H1 (cell line): Measurements from ENCODE around the gene COL28A1. TPM values are rescaled to one million over a fixed set of nuclear protein-coding genes. Genes with fewer than 3 reads are reported as not detected.

Source experiments
- CTCF ChIA-PET: fragments of 300-600 bp; sonication (Branson Sonifier 250); formaldehyde crosslinking; loops from one replicate; lab custom pipeline; 2021; ENCODE audit not compliant: partially characterized antibody; lab: Charles Lee
- POLR2A ChIA-PET: fragments of 300-600 bp; sonication (Branson Sonifier 250); formaldehyde crosslinking; loops from one replicate; lab custom pipeline; 2021; ENCODE audit warnings: inconsistent platforms; ENCODE audit not compliant: partially characterized antibody; lab: Charles Lee
- DNase-seq, 2 experiments: peaks; one replicate each; pipeline versions ENCODE4 v3.0.0 to v3.0.0-alpha.2; 2010 to 2022; ENCODE audit warnings: low spot score in 2 of 2, low read depth in 1 of 2, mixed read lengths in 1 of 2
- FAIRE-seq: peaks from 2 replicates; lab custom pipeline; 2011; peaks lifted over from hg19 to GRCh38; lab: Jason Lieb, UNC
- H2AFZ ChIP-seq: 2 replicates; pipeline ENCODE4 v1.8.1; 2012; ENCODE audit warnings: low read length, inconsistent platforms
- H2AK5ac ChIP-seq: 2 replicates; pipeline ENCODE4 v1.6.1; 2013; ENCODE audit warnings: low read depth, low read length
- H2BK120ac ChIP-seq: replicated peaks from 2 replicates; pipeline ENCODE3; 2013; ENCODE audit warnings: low read depth, low read length, inconsistent platforms
- H2BK12ac ChIP-seq: 2 replicates; pipeline ENCODE4 v1.6.1; 2013; ENCODE audit warnings: low read depth, low read length
- H2BK15ac ChIP-seq: 2 replicates; pipeline ENCODE4 v1.6.1; 2013; ENCODE audit warnings: low read length
- H2BK20ac ChIP-seq: 2 replicates; pipeline ENCODE4 v1.6.1; 2013; ENCODE audit warnings: low read length
- H2BK5ac ChIP-seq: 2 replicates; pipeline ENCODE4 v1.6.1; 2013; ENCODE audit warnings: low read depth, low read length
- H3K14ac ChIP-seq: 2 replicates; pipeline ENCODE4 v1.6.1; 2013; ENCODE audit warnings: inconsistent platforms; ENCODE audit not compliant: insufficient read length
- H3K18ac ChIP-seq: 2 replicates; pipeline ENCODE4 v1.6.1; 2013; ENCODE audit warnings: low read length; ENCODE audit errors: extremely low read depth
- H3K23ac ChIP-seq: 2 replicates; pipeline ENCODE4 v1.6.1; 2013; ENCODE audit warnings: inconsistent platforms; ENCODE audit not compliant: insufficient read length
- H3K23me2 ChIP-seq: 2 replicates; pipeline ENCODE4 v1.6.1; 2013; ENCODE audit warnings: low read depth, low read length
- H3K27ac ChIP-seq: 2 replicates; pipeline ENCODE4 v1.6.1; 2011; ENCODE audit warnings: low read depth, low read length, inconsistent platforms
- H3K27me3 ChIP-seq, 4 experiments: replicated peaks in 1 of 4; 1 replicate in 1 of 4; 2 replicates in 3 of 4; pipeline versions ENCODE4 v1.6.1 to v1.8.1; 2011 to 2013; ENCODE audit warnings: low read length in 3 of 4, mild to moderate bottlenecking in 3 of 4, inconsistent platforms in 2 of 4, mixed read lengths in 2 of 4, moderate library complexity in 1 of 4; ENCODE audit not compliant: control insufficient read depth in 3 of 4, insufficient read depth in 3 of 4; ENCODE audit errors: extremely low read depth in 1 of 4
- H3K36me3 ChIP-seq, 4 experiments: 2 replicates each; pipeline versions ENCODE4 v1.6.1 to v1.8.1; 2011 to 2013; ENCODE audit warnings: mild to moderate bottlenecking in 4 of 4, low read length in 3 of 4, moderate library complexity in 2 of 4, control low read depth in 1 of 4, inconsistent platforms in 1 of 4; ENCODE audit not compliant: insufficient read depth in 4 of 4, control insufficient read depth in 2 of 4
- H3K4ac ChIP-seq: replicated peaks from 2 replicates; pipeline ENCODE3; 2013; ENCODE audit warnings: low read length, low read depth, mixed read lengths, inconsistent platforms; ENCODE audit not compliant: insufficient read length
- H3K4me1 ChIP-seq, 4 experiments: replicated peaks in 1 of 4; 1 replicate in 1 of 4; 2 replicates in 3 of 4; pipeline versions ENCODE4 v1.6.1 to v1.8.1; 2011 to 2013; ENCODE audit warnings: low read length in 3 of 4, inconsistent platforms in 2 of 4, mixed read lengths in 1 of 4; ENCODE audit not compliant: insufficient read depth in 4 of 4, control insufficient read depth in 3 of 4
- H3K4me2 ChIP-seq, 2 experiments: 2 replicates each; pipeline versions ENCODE4 v1.6.1 to v1.8.1; 2011 to 2013; ENCODE audit warnings: low read depth in 2 of 2, low read length in 2 of 2, control low read depth in 1 of 2, inconsistent platforms in 1 of 2, mild to moderate bottlenecking in 1 of 2; ENCODE audit not compliant: insufficient read depth in 1 of 2
- H3K4me3 ChIP-seq, 4 experiments: fragments of 200-600, 300-600 bp in 1 of 4; sonication (generic), shearing (Covaris generic), sonication (Bioruptor Twin) in 1 of 4; 2 replicates each; pipeline versions ENCODE4 v1.5.1 to v1.8.1; 2011 to 2016; ENCODE audit warnings: low read length in 4 of 4, low read depth in 3 of 4, control low read depth in 2 of 4, inconsistent platforms in 2 of 4, mild to moderate bottlenecking in 2 of 4, mixed read lengths in 1 of 4, moderate library complexity in 1 of 4; ENCODE audit not compliant: insufficient read depth in 2 of 4; ENCODE audit errors: extremely low read depth in 1 of 4
- H3K56ac ChIP-seq: replicated peaks from 2 replicates; pipeline ENCODE3; 2013; ENCODE audit warnings: low read depth, mild to moderate bottlenecking, mixed read lengths, low read length, inconsistent platforms; ENCODE audit not compliant: insufficient read length
- H3K79me1 ChIP-seq: 2 replicates; pipeline ENCODE4 v1.6.1; 2013; ENCODE audit warnings: low read depth, low read length, control low read depth
- H3K79me2 ChIP-seq, 2 experiments: 2 replicates each; pipeline versions ENCODE4 v1.6.1 to v1.8.1; 2012 to 2013; ENCODE audit warnings: low read length in 2 of 2, mild to moderate bottlenecking in 2 of 2, inconsistent platforms in 1 of 2; ENCODE audit not compliant: insufficient read depth in 2 of 2, control insufficient read depth in 1 of 2
- H3K9ac ChIP-seq, 4 experiments: replicated peaks in 1 of 4; 1 replicate in 1 of 4; 2 replicates in 3 of 4; pipeline versions ENCODE4 v1.6.1 to v1.8.1; 2011 to 2013; ENCODE audit warnings: low read depth in 3 of 4, low read length in 3 of 4, control low read depth in 2 of 4, mild to moderate bottlenecking in 2 of 4, moderate library complexity in 2 of 4, inconsistent platforms in 1 of 4; ENCODE audit errors: extremely low read depth in 1 of 4
- H3K9me3 ChIP-seq, 2 experiments: 2 replicates each; pipeline versions ENCODE4 v1.6.1 to v1.8.1; 2012 to 2013; ENCODE audit warnings: mild to moderate bottlenecking in 2 of 2, moderate library complexity in 2 of 2, control low read depth in 1 of 2, inconsistent platforms in 1 of 2, low read depth in 1 of 2, low read length in 1 of 2, mixed read lengths in 1 of 2; ENCODE audit not compliant: insufficient read depth in 2 of 2
- H4K20me1 ChIP-seq, 2 experiments: replicated peaks in 1 of 2; 2 replicates each; pipeline versions ENCODE3 to v1.8.1; 2011 to 2013; ENCODE audit warnings: inconsistent platforms in 2 of 2, low read length in 2 of 2, mild to moderate bottlenecking in 1 of 2; ENCODE audit not compliant: insufficient read depth in 2 of 2, control insufficient read depth in 1 of 2
- H4K5ac ChIP-seq: 2 replicates; pipeline ENCODE4 v1.6.1; 2013; ENCODE audit warnings: low read length, low read depth, mixed read lengths, inconsistent platforms; ENCODE audit not compliant: insufficient read length
- H4K8ac ChIP-seq: 2 replicates; pipeline ENCODE4 v1.8.0; 2013; ENCODE audit warnings: mild to moderate bottlenecking, moderate library complexity, low read length, inconsistent platforms; ENCODE audit not compliant: insufficient read depth; ENCODE audit errors: extremely low read depth
- H4K91ac ChIP-seq: replicated peaks from 2 replicates; pipeline ENCODE3; 2013; ENCODE audit warnings: low read length, mixed read lengths, inconsistent platforms; ENCODE audit not compliant: insufficient read length
- CHD2 ChIP-seq: IDR thresholded peaks from 2 replicates; pipeline ENCODE4 v1.6.1; 2012; ENCODE audit warnings: low read length, improper control_type of control experiment
- CREB1 ChIP-seq: IDR thresholded peaks from 2 replicates; pipeline ENCODE4 v1.6.1; 2012; ENCODE audit warnings: inconsistent platforms
- CTBP2 ChIP-seq: IDR thresholded peaks from 2 replicates; pipeline ENCODE4 v1.7.0; 2011; ENCODE audit warnings: borderline replicate concordance, mild to moderate bottlenecking, moderate library complexity, mixed read lengths, low read length; ENCODE audit not compliant: insufficient read depth, insufficient read length
- EZH2 ChIP-seq: fragments of 200-600 bp; sonication (generic); IDR thresholded peaks from 2 replicates; pipeline ENCODE4 v1.7.1; 2012; ENCODE audit warnings: low read depth, mild to moderate bottlenecking, moderate library complexity, low read length, inconsistent platforms; ENCODE audit not compliant: severe bottlenecking
- RFX5 ChIP-seq: IDR thresholded peaks from 2 replicates; pipeline ENCODE4 v1.6.1; 2011; ENCODE audit warnings: low read depth, low read length, improper control_type of control experiment, borderline replicate concordance
- SIRT6 ChIP-seq: IDR thresholded peaks from one replicate; pipeline ENCODE4 v1.7.1; 2012; ENCODE audit warnings: low read length, inconsistent platforms
- SP1 ChIP-seq: IDR thresholded peaks from 2 replicates; pipeline ENCODE4 v1.6.1; 2011; ENCODE audit warnings: low read depth, low read length
- TAF1 ChIP-seq: IDR thresholded peaks from 2 replicates; pipeline ENCODE4 v1.6.1; 2011; ENCODE audit warnings: mild to moderate bottlenecking, low read depth, low read length
- WGBS, 2 experiments: shearing (Covaris generic) in 1 of 2; methylation state at CpG; one replicate each; pipeline versions ENCODE4 v1.1.6 to v1.1.7; 2013 to 2015; ENCODE audit warnings: low lambda C conversion rate in 2 of 2, mixed read lengths in 2 of 2, inconsistent platforms in 1 of 2, low coverage in 1 of 2, missing lambda C conversion rate in 1 of 2; ENCODE audit not compliant: insufficient replicate concordance in 2 of 2, insufficient coverage in 1 of 2, insufficient read length in 1 of 2; ENCODE audit errors: extremely low coverage in 1 of 2, missing lambda C conversion rate in 1 of 2; 5-methylcytosine and 5-hydroxymethylcytosine counted together
- polyA plus RNA-seq, 7 experiments: library from polyadenylated mRNA; depleted of rRNA in 3 of 7; stranded (reverse) in 5 of 7; unstranded in 2 of 7; fragments of >200 nt in 5 of 7; fragments of 200-250 nt in 2 of 7; gene quantifications; 1 replicate in 5 of 7; 2 replicates in 1 of 7; 4 replicates in 1 of 7; pipeline versions ENCODE4 v1.2.1 to v1.2.3, GENCODE V29; 2011 to 2013; ENCODE audit warnings: missing spikeins in 2 of 7, mixed read lengths in 2 of 7
- total RNA-seq: library from RNA; stranded (reverse); fragmentation: NEBNext Ultra II Directional; extraction: Animal tissue kit (Norgen Biotek cat#: 25700); gene quantifications from 2 replicates; pipeline ENCODE4 v1.2.1, GENCODE V29; 2021
- TF ChIP-seq, protein P1 (sequence below): IDR thresholded peaks from 2 replicates; pipeline ENCODE4 v1.6.1; 2012; ENCODE audit warnings: low read length, inconsistent platforms

The COL28A1 gene
- total and polyA plus RNA-seq, 2 of the 8 experiments (the other 6 are each of a cell fraction or from before 2014, with no cell fraction given), result 0.22 to 0.38 TPM

DNA sequence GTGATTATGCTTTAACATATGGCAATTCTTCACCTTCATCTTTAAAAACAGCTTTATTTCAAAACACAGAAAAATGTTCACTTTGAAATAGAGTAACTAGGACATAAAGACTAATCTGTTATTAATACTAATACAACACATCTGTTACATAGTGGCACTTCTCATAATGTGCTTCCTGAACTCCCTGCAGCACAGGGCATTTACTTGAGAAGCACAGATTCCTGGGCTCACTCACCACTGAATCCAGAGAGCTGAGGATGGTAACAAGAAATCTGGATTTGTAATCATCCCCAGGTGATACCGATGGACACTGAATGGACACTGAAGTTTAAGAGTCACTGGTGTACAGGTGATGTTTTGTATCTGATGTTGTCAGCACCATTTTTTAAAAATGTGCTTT lies 96.1 kb downstream of the COL28A1 start:
- FAIRE-seq (no peak), DNase-seq (no peak)
- Histone ChIP-seq H2BK120ac (no peak overlapping the region), H3K4me1 (no peaks in the 10 kb centered on the region; a peak in 1 of 7 replicates), H2BK20ac (no peak overlapping the region), H2BK5ac (no peak overlapping the region), H3K23me2 (no peaks in the 10 kb centered on the region), H3K18ac (no peak overlapping the region), H3K79me2 (no peaks in the 10 kb centered on the region), H3K9me3 (no peaks in the 10 kb centered on the region; a peak in 1 of 4 replicates), H2BK12ac (no peak overlapping the region), H3K79me1 (no peaks in the 10 kb centered on the region), H4K5ac (no peak overlapping the region), H3K4me2 (no peak overlapping the region), H3K9ac (no peak overlapping the region), H3K4ac (no peak overlapping the region), H3K4me3 (no peak overlapping the region), H2AFZ (no peak overlapping the region; the same call in 1 of the 2 replicates), H3K27me3 (peaks cover 0 to 1% (median 0%) of the 10 kb centered on the region in 4 experiments; a peak in 1 of 7 replicates), H3K27ac (no peak overlapping the region), H2BK15ac (no peak overlapping the region), H4K20me1 (no peaks in the 10 kb centered on the region), H2AK5ac (no peak overlapping the region), H4K8ac (no peak overlapping the region), H4K91ac (no peak overlapping the region), H3K23ac (no peak overlapping the region), H3K14ac (no peak overlapping the region), H3K56ac (no peak overlapping the region), H3K36me3 (no peaks in the 10 kb centered on the region)
- TF ChIP-seq CTBP2 (no peak), EZH2 (no peak), CREB1 (no peak), CHD2 (no peak), RFX5 (no peak), SP1 (no peak), SIRT6 (no peak), TAF1 (no peak)
- TF ChIP-seq, protein P1, sequence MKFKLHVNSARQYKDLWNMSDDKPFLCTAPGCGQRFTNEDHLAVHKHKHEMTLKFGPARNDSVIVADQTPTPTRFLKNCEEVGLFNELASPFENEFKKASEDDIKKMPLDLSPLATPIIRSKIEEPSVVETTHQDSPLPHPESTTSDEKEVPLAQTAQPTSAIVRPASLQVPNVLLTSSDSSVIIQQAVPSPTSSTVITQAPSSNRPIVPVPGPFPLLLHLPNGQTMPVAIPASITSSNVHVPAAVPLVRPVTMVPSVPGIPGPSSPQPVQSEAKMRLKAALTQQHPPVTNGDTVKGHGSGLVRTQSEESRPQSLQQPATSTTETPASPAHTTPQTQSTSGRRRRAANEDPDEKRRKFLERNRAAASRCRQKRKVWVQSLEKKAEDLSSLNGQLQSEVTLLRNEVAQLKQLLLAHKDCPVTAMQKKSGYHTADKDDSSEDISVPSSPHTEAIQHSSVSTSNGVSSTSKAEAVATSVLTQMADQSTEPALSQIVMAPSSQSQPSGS, result no peak
- ChIA-PET POLR2A (no interaction called here), CTCF (interaction anchor here (1.3 to 2.9 kb wide), 2 partner anchors 16 to 99 kb away, joined by 3 to 22 read pairs; no protein-coding TSS in a partner anchor)
- 100% methylated on average over 1 of the region's 1 CpG; no CpG with 5 or more reads in 1 of the 2 experiments for WGBS, 2 experiments
